NCI-H510A (cell line): ENCODE measurements around the gene TP53I13.

Experiments
- DNase-seq: peaks from one replicate; lab custom pipeline; 2025; lab: John Stamatoyannopoulos, UW

Gene TP53I13

DNA sequence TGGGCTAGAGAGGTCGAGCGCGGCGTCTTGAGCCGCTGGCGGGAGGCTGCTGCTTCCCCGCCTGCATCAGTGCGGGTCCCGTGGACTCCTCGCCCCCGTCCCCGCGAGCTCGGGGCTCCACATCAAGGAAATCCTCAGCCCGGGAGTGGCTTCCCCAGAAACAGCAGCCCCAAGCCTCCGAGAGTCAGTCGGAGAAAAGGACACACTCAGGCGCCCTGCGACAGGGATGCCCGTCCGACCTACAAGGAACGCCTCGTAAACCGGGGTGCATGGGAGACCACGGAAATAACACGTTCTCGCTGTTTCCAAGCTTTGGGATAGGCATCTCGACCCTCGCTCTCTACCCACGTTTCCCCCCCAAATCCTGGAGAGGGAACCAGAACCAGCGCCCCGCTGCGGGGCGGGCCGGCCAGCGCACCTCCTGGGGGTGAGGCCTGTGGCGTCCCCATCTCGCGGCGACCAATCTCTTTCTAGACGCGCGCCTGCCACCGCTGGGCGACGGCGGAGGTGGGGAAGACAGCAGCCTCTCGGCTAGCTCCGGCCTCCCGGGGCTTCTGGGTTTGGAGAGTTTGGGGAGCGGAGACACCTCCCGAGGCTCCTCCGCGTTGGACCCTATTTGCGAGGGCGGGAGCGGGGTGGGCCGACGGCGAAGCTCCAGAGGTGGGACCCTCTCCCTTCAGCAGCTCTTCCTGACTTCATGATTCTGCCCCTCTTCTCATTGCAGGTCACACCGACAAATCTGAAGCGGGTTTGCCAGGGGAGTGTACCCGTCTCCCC lies 759 bp upstream of the TP53I13 start:
- DNase-seq = peak; percentile 49

DNA sequence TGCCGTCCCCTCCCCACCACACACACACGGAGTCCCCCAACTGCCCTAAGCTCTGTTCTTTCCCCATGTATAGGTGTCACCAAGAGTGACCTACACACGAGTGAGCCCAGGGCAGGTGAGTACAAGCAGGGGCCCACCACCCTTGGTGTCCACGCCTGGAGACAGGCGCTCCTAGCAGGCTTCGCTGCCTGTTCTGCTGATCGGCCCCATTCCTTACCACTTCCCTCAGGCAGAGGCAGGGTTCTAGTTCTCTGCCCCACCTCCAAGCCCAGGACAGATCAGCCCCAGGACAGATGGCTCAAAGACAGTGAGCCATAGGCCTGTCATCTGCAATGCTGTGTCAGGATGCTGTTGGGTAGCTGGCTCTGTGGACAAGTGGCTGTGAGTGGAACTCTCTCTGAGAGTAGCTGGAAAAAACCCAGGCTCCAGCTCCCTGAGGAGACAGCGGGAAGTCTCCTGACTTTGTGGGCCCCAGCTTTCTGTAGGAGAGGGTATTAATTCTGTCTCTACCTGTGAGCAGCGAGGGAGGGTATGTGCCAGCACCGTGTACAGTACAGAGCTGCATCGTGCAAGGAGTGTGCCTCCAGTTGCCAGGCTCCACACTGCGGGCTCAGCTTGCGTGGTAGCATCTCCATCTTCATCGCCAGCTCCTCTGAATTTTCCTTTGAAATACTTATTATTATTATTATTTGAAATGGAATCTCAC lies 897 bp downstream of the TP53I13 start:
- no peak for DNase-seq

DNA sequence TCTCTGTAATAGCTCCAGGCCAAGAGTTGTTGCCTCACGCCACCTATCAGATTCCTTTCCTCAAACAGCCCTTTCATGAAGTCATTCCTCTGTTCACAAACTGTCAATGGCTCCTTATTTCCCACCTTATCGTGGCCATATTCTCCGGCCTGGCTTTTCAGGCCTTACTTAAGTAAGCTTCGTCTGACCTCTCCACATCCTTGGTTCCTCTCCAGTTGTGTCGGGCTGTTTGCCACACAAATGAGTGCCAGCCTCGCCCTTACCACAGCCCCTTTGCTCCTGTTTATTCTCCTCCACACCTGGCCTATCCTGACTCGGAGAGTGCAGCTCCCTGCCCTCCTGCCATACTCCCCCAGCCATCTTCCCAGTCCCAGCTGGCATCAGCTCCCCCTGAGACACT lies 2.0 kb downstream of the TP53I13 start:
- no peak for DNase-seq

DNA sequence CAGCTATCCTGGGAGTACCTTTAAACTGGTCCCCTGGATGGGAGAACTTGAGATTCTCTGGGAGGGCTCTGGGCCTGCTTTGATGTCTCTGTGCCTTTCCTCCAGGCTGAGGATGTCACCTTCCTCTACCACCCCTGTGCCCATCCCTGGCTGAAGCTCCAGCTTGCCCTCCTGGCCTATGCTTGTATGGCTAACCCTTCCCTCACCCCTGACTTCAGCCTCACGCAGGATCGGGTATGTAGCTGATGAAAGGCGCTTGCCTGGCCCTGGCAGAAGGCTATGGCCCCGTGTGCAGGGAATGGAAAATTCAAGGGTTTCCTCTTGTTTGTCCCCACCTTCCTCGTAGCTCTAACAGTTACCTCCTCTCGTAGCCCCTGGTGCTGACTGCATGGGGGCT lies 3.0 kb downstream of the TP53I13 start:
- no peak for DNase-seq

- DNase-seq = no peak
These were observed 3.6 kb downstream of the TP53I13 start for GRCh38 chr17:29571883-29572681.

DNA sequence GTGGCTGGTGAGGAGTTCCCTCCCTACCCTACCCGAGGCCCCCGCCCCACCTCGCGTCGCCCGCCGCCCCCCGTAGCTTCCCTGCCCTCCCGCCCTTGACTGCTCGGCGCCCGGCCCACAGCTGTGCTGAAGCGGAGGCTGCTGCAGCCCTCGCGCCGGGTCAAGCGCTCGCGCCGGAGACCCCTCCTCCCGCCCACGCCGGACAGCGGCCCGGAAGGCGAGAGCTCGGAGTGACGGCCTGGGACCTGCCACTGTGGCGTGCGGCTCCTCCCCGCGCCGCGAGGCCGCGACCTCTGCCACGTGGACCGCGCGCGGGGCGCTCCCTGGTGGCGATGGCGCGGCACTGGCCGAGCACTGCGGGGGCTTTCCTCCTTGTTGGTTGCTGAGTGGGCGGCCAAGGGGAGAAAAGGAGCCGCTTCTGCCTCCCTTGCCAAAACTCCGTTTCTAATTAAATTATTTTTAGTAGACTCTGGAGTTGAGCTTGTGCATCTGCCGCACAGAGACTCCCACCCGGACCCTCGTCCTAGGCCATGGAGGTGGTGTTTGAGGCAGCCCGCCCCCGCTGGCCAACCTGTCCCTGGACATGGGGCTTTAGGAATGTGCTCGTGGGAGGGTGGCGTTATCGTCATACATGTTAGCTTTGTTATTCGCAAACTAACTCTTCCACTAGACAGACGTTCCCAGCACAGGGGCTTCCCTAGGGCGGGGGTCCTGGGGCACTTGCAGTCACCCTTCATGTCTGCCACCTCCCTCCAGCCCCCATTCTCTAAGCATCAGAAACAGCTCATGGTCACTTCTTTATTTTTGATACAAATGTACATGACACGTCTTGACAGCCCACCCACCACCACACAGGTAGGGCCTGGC lies 4.4 kb downstream of the TP53I13 start:
- no peak for DNase-seq

GRCh38 chr17:29573558-29573869 lies 5.0 kb downstream of the TP53I13 start:
- DNase-seq = no peak

DNA sequence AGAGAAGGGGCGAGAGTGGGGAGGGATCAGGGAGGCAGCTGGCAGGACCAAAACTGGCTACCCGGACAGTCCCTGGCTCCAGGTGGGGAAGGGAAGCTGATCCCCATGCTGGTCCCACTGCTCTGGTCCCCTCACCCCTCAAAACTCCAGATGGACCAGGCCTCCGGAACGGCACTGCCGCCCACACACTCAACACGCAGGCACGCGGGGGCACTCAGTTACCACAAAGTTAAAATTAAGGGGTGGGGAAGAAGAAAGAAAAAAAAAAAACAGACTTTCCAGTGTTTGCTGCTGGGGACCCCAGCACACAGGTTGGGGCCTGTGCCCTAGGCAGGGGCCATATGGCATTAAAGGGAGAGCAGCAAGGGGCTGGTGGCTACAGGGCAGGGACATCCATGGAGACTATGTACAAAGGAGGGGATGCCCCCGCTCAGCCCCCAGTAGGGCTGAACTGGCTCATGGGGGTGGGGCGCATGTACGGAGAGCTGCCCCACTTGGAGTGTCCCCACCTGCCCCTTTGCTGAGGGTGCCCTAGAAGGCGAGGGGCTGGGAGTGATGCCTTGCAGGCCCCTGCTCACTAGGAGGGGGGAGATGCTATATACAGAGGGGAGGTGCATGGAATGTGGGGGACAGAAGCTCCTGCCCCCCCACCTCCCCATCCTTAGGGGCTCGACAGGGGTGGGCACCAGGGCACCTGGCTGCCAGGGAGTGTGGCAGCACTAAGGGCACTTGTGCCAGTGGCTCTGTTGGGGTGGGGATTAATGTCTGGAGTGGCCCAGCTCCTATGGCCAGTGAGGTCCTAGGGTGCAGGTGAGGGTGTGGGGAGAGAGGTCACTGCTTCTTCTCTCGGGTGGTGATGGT lies 5.6 kb downstream of the TP53I13 start:
- no peak for DNase-seq

DNA sequence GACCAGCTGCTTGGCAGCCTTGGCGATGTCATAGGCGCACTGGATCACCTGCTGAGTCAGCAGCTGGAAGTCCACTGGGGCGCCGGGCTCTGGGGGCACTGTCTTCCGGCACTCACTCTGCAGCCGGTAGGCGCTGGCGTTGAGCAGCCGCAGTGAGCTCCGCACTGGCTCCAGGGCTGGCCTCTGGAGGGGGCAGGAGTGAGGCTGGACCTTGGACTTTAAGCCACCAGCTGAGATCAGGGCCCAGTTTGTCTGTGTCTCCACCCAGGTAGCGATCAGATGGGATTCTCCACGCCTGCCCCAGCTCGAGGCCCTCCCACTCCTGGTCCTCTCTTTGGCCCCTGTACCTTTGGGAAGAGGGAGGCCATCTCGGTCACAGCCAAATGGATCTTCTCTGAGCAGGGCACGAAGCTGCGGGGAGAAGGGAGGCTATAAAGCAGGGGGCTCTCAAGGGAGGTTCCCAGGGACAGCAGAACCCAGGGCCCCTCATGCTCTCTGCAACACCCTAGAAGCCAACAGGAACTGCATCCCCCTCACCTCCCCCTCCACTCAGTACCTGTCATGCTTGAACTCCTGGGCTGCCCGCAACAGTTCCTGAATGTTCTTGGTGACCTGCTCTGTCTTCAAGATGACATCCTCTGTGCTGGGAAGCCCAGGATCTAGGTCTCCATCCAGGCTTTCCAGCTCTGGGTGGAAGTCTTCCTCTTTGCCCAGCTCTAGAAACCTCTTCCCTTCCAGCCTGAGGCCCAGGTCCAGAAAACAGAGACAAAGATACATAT lies 6.4 kb downstream of the TP53I13 start:
- DNase-seq = no peak

- DNase-seq = no peak
These were observed 7.2 kb downstream of the TP53I13 start for GRCh38 chr17:29575511-29576213.

GRCh38 chr17:29576214-29577000 lies 7.9 kb downstream of the TP53I13 start:
- no peak for DNase-seq

- DNase-seq = no peak
These were observed 8.5 kb downstream of the TP53I13 start for GRCh38 chr17:29577001-29577370.

DNA sequence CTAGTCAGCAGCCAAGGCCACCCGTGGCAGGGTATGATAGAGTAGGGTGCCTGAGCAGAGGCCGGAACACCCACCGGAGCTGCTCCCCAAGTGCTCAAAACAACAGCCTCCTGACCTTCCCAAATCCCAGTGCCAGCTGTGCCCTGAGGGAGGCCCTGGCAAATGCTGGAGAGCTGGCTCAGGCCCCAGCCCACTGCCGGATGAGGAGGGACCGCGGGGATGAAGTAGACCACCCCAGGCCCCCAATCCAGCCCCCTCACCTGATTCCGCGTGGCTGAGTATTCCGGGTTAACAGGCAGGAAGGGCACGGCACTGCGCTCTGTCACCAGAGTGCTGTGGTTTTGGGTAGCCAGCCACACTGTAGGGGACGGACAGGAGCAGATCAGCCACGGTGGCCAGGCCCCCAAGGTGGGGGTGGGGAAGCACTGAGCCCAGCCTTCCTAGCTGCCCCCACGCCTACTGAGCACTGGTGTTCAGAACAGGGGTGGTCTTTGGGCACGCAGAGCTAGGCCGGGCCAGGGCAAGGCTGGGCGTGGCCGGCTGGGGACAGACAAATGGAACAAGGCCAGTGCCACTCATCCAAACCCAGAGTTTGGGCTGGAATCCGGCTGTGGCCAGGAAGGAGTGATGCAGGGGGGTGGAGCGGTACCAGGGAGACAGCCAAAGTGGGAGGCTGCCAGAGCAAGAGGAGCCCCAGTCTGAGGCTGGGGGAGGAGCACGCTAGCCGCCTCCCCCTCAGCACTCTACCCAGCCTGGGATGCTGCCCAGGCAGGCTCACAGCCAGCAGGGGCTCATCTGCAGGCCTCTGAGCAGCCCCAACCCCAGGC lies 9.1 kb downstream of the TP53I13 start:
- no peak for DNase-seq

DNA sequence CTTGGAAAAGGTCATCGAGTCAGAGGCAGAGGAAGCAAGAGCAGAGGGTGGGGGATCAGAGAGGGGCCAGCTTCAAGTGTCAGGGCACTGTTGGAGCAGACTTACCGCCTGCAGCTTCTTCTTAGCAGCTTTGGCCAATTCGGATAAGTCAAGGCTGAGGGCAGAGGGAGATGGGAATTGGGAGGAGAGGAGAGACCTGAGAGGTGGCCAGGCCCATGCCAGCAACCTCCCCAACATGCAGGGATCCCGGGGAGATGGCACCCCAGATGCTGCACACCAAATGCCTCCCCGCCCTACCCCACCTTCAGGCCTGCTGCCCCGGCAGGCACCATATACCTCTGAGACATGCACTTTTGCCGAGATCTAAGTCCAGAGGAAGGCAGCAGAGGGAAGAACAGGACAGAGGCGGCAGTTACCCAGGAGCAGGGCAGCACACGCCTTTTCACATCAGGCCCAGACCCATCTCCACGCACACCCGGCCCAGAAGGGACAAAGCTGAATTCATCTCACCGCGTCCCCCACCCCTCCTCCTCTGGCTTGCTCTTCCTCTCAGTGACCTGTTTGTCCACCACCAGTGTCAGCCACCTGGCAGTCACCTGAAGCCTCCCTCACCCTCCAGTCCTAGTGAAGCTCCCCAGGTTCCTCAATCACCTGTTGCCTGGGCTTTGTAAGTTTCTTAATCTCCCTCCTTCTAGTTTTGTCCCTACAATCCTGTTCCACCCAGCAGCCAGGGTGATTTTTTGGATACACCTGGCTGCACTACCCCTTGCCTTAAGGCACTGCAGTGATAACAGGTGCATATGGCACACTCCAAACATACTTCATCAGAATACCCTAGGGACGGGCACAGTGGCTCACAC lies 10.4 kb downstream of the TP53I13 start:
- no peak for DNase-seq

GRCh38 chr17:29579866-29580771 lies 11.6 kb downstream of the TP53I13 start:
- peak; percentile 65 for DNase-seq
